ENCODE results near the gene CAMSAP1.
A peak's percentile ranks its signal among the peaks of the same experiment; 100 is the strongest.

CAMSAP1 gene

DNA sequence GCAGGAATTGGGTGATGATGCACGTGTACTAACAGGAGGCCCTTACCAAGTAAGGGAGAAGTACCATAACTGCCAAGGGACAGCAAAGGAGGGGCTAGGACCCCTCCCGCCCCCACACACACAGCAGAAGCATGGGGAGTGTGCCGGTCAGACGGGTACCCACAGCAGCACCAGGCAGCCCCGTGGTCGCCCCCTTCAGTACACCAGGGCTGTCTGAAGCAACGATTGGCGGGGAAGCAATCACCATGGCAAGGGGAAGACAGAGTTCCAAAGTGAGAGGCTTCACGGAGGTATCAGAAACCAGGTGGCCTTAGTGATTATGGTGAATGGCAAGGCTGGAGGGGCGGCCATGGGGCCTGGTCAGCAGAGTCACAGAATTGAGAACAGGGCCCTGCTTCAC lies 72.2 kb downstream of the CAMSAP1 start:
- H3K27ac ChIP-seq (ENCODE audit: extremely low read depth, low read depth, low read length), result no peak overlapping the region
- TF ChIP-seq ZNF324 (tag by site-specific recombination; IDR thresholded peaks at IDR 0.05) (no peak), ZNF433 (tag by site-specific recombination; IDR thresholded peaks at IDR 0.05; ENCODE audit: low read depth) (no peak), ZNF585B (tag by site-specific recombination; IDR thresholded peaks at IDR 0.05) (no peak), ZNF19 (tag by site-specific recombination; IDR thresholded peaks at IDR 0.05; ENCODE audit: low read depth) (no peak), MEIS1 (CRISPR knock-in tag; IDR thresholded peaks at IDR 0.05; ENCODE audit: borderline replicate concordance) (no peak), ZNF624 (tag by site-specific recombination; IDR thresholded peaks at IDR 0.05) (no peak), ZNF16 (tag by site-specific recombination; IDR thresholded peaks at IDR 0.05; ENCODE audit: low read depth) (no peak)
- TF ChIP-seq, protein P1, sequence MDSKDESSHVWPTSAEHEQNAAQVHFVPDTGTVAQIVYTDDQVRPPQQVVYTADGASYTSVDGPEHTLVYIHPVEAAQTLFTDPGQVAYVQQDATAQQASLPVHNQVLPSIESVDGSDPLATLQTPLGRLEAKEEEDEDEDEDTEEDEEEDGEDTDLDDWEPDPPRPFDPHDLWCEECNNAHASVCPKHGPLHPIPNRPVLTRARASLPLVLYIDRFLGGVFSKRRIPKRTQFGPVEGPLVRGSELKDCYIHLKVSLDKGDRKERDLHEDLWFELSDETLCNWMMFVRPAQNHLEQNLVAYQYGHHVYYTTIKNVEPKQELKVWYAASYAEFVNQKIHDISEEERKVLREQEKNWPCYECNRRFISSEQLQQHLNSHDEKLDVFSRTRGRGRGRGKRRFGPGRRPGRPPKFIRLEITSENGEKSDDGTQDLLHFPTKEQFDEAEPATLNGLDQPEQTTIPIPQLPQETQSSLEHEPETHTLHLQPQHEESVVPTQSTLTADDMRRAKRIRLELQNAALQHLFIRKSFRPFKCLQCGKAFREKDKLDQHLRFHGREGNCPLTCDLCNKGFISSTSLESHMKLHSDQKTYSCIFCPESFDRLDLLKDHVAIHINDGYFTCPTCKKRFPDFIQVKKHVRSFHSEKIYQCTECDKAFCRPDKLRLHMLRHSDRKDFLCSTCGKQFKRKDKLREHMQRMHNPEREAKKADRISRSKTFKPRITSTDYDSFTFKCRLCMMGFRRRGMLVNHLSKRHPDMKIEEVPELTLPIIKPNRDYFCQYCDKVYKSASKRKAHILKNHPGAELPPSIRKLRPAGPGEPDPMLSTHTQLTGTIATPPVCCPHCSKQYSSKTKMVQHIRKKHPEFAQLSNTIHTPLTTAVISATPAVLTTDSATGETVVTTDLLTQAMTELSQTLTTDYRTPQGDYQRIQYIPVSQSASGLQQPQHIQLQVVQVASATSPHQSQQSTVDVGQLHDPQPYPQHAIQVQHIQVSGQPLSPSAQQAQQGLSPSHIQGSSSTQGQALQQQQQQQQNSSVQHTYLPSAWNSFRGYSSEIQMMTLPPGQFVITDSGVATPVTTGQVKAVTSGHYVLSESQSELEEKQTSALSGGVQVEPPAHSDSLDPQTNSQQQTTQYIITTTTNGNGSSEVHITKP (tag by site-specific recombination; IDR thresholded peaks at IDR 0.05), result no peak
- no peaks in the 10 kb centered on the region for H3K4me1 ChIP-seq (ENCODE audit: control insufficient read depth, insufficient read depth, low read length)
- ChIA-PET POLR2A (no interaction called here), CTCF (interaction anchor here (0.9 to 1.1 kb wide), 2 partner anchors 29 to 38 kb away, joined by 3 to 5 read pairs; no protein-coding TSS in a partner anchor)
- H3K4me3 ChIP-seq (ENCODE audit: low read depth, low read length), result no peak overlapping the region
- peaks cover 3 to 13% of the 10 kb centered on the region in 2 experiments; a peak in 1 of 3 replicates for H3K36me3 ChIP-seq (ENCODE audit: control insufficient read depth in 2 of 2, insufficient read depth in 1 of 2, low read length in 2 of 2)
- no peaks in the 10 kb centered on the region for H3K9me3 ChIP-seq (ENCODE audit: control insufficient read depth, insufficient read depth, low read depth, low read length)

DNA sequence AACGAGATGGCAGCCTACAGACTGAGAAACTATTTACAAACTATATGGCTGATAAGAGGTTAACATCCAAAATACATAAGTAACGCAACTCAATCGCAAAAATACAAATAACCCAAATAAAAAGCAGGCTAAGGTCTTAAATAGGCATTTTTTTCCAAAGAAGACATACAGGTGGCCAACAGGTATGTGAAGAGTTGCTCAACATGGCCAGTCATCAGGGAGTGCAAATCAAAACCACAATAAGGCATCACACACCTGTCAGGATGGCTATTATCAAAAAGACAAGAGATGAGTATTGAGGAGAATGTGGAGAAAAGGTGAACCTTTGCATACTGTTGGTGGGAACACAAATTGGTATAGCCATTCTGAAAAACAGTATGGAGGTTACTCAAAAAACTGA lies 73.5 kb downstream of the CAMSAP1 start:
- H3K36me3 ChIP-seq (ENCODE audit: control insufficient read depth in 2 of 2, insufficient read depth in 1 of 2, low read length in 2 of 2), result peaks cover 2 to 3% of the 10 kb centered on the region in 2 experiments; a peak in 1 of 3 replicates
- H3K27ac ChIP-seq (ENCODE audit: extremely low read depth, low read depth, low read length), result no peak overlapping the region
- no peak overlapping the region for H3K4me3 ChIP-seq (ENCODE audit: low read depth, low read length)
- ChIA-PET POLR2A (no interaction called here), CTCF (interaction anchor here (0.8 to 1.0 kb wide), 2 partner anchors 10 to 32 kb away, joined by 3 read pairs; no protein-coding TSS in a partner anchor)
- TF ChIP-seq SCRT1 (tag by site-specific recombination; IDR thresholded peaks at IDR 0.05; ENCODE audit: borderline replicate concordance) (0 out of 2 replicates have a peak, but pooled peaks have one; percentile 35), RBAK (tag by site-specific recombination; IDR thresholded peaks at IDR 0.05) (no peak), ZFP69B (tag by site-specific recombination; IDR thresholded peaks at IDR 0.05) (no peak), ZEB2 (tag by site-specific recombination; IDR thresholded peaks at IDR 0.05) (no peak), SCRT2 (tag by site-specific recombination; IDR thresholded peaks at IDR 0.05) (peak; percentile 87), ZNF544 (tag by site-specific recombination; IDR thresholded peaks at IDR 0.05) (no peak)
- TF ChIP-seq, protein P2, sequence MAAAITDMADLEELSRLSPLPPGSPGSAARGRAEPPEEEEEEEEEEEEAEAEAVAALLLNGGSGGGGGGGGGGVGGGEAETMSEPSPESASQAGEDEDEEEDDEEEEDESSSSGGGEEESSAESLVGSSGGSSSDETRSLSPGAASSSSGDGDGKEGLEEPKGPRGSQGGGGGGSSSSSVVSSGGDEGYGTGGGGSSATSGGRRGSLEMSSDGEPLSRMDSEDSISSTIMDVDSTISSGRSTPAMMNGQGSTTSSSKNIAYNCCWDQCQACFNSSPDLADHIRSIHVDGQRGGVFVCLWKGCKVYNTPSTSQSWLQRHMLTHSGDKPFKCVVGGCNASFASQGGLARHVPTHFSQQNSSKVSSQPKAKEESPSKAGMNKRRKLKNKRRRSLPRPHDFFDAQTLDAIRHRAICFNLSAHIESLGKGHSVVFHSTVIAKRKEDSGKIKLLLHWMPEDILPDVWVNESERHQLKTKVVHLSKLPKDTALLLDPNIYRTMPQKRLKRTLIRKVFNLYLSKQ (tag by site-specific recombination; IDR thresholded peaks at IDR 0.05; ENCODE audit: borderline replicate concordance), result no peak
- TF ChIP-seq, protein P3, sequence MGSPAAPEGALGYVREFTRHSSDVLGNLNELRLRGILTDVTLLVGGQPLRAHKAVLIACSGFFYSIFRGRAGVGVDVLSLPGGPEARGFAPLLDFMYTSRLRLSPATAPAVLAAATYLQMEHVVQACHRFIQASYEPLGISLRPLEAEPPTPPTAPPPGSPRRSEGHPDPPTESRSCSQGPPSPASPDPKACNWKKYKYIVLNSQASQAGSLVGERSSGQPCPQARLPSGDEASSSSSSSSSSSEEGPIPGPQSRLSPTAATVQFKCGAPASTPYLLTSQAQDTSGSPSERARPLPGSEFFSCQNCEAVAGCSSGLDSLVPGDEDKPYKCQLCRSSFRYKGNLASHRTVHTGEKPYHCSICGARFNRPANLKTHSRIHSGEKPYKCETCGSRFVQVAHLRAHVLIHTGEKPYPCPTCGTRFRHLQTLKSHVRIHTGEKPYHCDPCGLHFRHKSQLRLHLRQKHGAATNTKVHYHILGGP (tag by site-specific recombination; IDR thresholded peaks at IDR 0.05), result no peak
- H3K4me1 ChIP-seq (ENCODE audit: control insufficient read depth, insufficient read depth, low read length), result no peaks in the 10 kb centered on the region
- no peaks in the 10 kb centered on the region for H3K9me3 ChIP-seq (ENCODE audit: control insufficient read depth, insufficient read depth, low read depth, low read length)
